ENCODE measurements around the gene MARK4.
"Not testable (repeated sequence)": the region's sequence is repeated elsewhere in the genome, so short reads cannot be mapped to it uniquely, and the experiment has no call there.

Gene MARK4

DNA sequence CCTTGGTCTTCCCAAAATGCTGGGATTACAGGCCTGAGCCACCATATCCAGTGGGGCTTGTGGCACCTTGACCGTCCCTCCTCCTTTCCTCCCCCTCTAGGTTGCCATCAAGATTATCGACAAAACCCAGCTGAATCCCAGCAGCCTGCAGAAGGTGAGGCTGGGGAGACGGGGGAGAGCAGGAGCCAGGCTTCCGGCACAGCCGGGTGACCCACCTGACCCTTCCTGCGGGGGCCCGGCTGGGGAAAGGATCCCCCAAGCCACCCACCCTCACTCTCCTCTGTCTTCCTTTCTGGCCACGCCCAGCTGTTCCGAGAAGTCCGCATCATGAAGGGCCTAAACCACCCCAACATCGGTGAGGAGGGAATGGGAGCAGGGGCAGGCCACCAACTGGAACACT is 11.9 kb downstream of the MARK4 start:
- TF ChIP-seq, protein P1, sequence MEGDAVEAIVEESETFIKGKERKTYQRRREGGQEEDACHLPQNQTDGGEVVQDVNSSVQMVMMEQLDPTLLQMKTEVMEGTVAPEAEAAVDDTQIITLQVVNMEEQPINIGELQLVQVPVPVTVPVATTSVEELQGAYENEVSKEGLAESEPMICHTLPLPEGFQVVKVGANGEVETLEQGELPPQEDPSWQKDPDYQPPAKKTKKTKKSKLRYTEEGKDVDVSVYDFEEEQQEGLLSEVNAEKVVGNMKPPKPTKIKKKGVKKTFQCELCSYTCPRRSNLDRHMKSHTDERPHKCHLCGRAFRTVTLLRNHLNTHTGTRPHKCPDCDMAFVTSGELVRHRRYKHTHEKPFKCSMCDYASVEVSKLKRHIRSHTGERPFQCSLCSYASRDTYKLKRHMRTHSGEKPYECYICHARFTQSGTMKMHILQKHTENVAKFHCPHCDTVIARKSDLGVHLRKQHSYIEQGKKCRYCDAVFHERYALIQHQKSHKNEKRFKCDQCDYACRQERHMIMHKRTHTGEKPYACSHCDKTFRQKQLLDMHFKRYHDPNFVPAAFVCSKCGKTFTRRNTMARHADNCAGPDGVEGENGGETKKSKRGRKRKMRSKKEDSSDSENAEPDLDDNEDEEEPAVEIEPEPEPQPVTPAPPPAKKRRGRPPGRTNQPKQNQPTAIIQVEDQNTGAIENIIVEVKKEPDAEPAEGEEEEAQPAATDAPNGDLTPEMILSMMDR (IDR thresholded peaks at IDR 0.05; ENCODE audit: extremely low read depth, missing control alignments) = no peak
- DNase-seq (ENCODE audit: low spot score) = no peak

DNA sequence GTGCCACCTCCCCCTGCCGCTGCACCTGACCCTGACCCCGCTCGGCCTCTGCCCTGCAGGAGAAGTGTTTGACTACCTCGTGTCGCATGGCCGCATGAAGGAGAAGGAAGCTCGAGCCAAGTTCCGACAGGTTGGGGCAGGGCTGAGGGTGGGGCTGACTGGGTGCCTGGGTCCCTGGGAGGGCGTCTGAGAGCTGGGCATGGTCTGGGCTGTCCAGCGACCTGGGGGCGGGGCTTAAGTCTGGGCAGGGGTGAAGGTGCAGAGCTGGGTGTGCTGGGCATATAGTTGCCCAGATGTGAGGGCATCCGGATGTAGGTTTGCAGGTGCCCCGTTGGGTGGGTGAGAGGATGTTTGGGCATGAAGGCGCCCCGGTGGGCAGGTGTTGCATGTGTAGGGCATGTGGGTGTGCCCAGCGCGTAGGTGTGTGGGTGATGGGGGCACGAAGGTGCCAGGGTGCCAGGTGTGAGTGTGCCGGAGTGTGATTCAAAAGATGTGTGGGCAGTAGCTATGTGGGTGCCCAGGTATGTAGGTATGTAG is 13.8 kb downstream of the MARK4 start:
- TF ChIP-seq, protein P1 (IDR thresholded peaks at IDR 0.05; ENCODE audit: extremely low read depth, missing control alignments) = no peak
- no peak for DNase-seq (ENCODE audit: low spot score)

DNA sequence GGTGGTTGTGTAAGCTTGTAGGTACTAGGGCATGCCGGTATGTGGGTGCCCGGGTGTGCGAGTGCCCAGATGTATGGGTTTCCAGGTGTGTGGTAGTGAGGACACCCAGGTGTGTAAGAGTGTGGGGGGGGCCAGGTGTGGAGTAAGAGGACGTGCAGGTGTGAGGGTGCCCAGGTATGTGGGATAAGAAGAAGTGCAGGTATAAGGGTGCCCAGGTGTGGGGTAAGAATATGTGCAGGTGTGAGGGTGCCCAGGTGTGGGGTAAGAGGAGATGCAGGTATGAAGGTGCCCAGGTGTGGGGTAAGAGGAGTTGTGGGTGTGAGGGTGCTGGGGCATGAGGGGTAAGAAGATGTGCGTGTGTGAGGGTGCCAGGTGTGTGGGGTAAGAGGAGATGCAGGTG is 14.3 kb downstream of the MARK4 start:
- no peak for DNase-seq (ENCODE audit: low spot score)
- TF ChIP-seq, protein P1 (IDR thresholded peaks at IDR 0.05; ENCODE audit: extremely low read depth, missing control alignments) = no peak

DNA sequence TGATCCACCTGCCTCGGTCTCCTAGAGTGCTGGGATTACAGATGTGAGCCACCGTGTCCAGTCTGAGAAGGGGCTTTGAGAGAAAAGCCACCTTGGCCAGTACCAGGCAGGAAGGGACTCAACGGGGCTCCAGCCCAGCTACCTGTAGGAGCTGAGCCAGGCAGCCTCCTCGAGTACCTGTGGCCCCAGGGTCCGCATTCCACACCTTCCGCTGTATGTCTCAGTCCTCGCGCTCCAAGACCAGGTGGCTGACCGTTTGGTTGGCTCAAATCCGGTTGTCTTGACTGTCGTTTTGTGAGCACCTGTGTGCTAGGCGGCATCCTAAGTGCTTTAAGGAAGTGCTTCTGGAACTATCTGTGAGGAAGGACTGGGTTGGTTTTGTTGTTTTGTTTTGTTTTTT is 16.2 kb downstream of the MARK4 start:
- TF ChIP-seq, protein P1 (IDR thresholded peaks at IDR 0.05; ENCODE audit: extremely low read depth, missing control alignments) = no peak
- DNase-seq (ENCODE audit: low spot score) = no peak

DNA sequence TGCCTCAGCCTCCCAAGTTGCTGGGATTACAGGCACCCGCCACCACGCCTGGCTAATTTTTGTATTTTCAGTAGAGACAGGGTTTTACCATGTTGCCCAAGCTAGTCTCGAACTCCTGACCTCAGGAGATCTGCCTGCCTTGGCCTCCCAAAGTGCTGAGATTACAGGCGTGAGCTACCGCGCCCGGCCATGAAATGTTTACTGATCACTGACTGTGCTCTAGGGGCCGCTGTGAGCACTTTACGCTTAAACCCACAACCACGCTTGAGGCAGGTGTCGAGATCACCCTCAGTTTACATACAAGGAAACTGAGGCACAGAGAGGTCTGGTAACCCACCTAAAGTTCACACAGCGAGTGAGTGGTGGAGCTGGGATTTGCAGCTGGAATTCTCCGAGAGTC is 18.9 kb downstream of the MARK4 start:
- not testable (repeated sequence) for DNase-seq (ENCODE audit: low spot score)

DNA sequence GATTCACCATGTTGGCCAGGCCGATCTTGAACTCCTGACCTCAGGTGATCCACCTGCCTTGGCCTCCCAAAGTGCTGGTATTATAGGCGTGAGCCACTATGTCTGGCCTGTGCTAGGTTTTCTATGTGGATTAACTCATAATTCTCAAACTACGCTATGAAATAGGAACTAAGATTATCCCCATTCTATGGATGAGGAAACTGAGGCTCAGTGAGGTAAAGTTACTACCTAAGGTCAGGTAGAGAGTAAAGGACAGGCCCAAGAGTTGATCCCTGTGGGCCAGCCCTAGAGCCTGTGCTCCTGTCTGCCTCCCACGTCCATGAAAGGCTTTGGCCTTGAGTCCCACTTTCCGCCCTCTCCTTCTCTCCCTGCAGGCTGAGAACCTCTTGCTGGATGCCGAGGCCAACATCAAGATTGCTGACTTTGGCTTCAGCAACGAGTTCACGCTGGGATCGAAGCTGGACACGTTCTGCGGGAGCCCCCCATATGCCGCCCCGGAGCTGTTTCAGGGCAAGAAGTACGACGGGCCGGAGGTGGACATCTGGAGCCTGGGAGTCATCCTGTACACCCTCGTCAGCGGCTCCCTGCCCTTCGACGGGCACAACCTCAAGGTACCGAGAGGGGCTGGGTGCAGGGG is 20.1 kb downstream of the MARK4 start:
- DNase-seq (ENCODE audit: low spot score) = no peak
- TF ChIP-seq, protein P1 (IDR thresholded peaks at IDR 0.05; ENCODE audit: extremely low read depth, missing control alignments) = no peak

DNA sequence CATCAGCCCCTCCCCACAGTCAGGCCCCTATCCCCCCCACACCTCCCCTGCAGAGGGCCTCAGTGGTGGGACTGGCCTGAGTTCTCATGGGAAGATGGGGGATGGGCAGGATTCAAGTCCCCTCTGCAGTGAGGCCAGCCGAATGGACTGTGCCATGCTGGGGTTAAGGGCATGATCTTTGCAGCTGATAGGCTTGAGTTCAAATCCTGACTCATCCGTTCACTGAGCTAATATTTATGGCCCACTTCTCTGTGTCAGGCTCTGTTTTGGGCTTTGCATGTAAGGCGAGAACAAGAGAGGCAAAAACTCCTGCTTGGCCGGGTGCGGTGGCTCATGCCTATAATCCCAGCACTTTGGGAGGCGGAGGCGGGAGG is 20.7 kb downstream of the MARK4 start:
- TF ChIP-seq, protein P1 (IDR thresholded peaks at IDR 0.05; ENCODE audit: extremely low read depth, missing control alignments) = no peak
- no peak for DNase-seq (ENCODE audit: low spot score)

DNA sequence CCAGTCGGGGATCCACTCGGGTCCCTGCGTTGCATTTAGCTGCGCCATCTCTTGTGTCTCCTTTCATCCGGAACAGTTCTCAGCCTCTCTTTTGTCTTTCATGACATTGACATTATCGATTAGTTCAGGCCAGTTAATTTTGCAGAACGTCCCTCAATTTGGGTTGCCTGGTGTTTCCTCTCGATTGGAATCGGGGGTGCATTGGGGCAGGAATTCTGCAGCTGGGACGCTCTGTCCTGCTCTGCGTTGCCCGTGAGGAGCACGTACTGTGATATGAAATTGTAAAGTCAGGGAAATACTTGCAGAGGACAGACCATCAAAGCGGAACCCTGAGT is 22.4 kb downstream of the MARK4 start:
- TF ChIP-seq, protein P1 (IDR thresholded peaks at IDR 0.05; ENCODE audit: extremely low read depth, missing control alignments) = no peak
- no peak for DNase-seq (ENCODE audit: low spot score)

Data from GM20000 (cell line).